Pancreas (tissue), 10 donors: Measurements from ENCODE around the gene PSMB3. TPM values are rescaled to one million over a fixed set of nuclear protein-coding genes. Genes with fewer than 3 reads are reported as not detected.

ENCODE experiments used
- ATAC-seq, 4 donors: fragments of 200-7000 bp; cut with Tn5 transposase; one replicate each; pipeline versions ENCODE4 v1.8.0 to v1.9.1; 2020; ENCODE audit warnings: mild to moderate bottlenecking in 4 of 4, moderate library complexity in 4 of 4
- DNase-seq, 6 donors: peaks; one replicate each; pipeline ENCODE4 v3.0.0-alpha.2; 2020
- FAIRE-seq: peaks from 2 replicates; lab custom pipeline; 2012; peaks lifted over from hg19 to GRCh38; lab: Jason Lieb, UNC
- H3K27ac ChIP-seq, 4 donors: fragments of 200-600 bp; sonication (generic); 1 replicate in 3 of 4; 2 replicates in 1 of 4; pipeline versions ENCODE4 v1.5.0 to v1.8.0; 2020
- H3K27me3 ChIP-seq, 4 donors: fragments of 200-600 bp; one replicate each; pipeline ENCODE4 v1.8.0; 2021
- H3K36me3 ChIP-seq, 3 donors: fragments of 200-600 bp; sonication (generic) in 1 of 3; one replicate each; pipeline versions ENCODE4 v1.5.0 to v1.8.0; 2020 to 2021
- H3K4me1 ChIP-seq, 3 donors: fragments of 200-600 bp; one replicate each; pipeline ENCODE4 v1.8.0; 2021
- H3K4me3 ChIP-seq, 4 donors: fragments of 200-600 bp; sonication (generic) in 2 of 4; one replicate each; pipeline versions ENCODE4 v1.5.0 to v1.8.0; 2020 to 2021
- H3K9me3 ChIP-seq, 4 donors: fragments of 200-600 bp; one replicate each; pipeline ENCODE4 v1.8.0; 2021
- WGBS, 2 donors: extraction: QIAGEN DNeasy Blood & Tissue Kit; methylation state at CpG; one replicate each; pipeline ENCODE4 v1.1.7; 2013; 5-methylcytosine and 5-hydroxymethylcytosine counted together
- intact Hi-C, 3 donors: fragments of 100-400 bp; cut with DNase I; formaldehyde crosslinking; loops; one replicate each; pipeline versions ENCODE4 v1.11.1 to v1.14.2; 2022
- microRNA-seq, 2 donors: library from miRNA; unstranded; fragments of <30 nt; microRNA quantifications; one replicate each; pipeline versions ENCODE4 to v1.1.0, GENCODE V29; 2019 to 2020
- polyA plus RNA-seq, 2 donors: library from polyadenylated mRNA; stranded (reverse); fragments of 200-250 nt; gene quantifications; one replicate each; pipeline ENCODE4 v1.2.3, GENCODE V29; 2013
- total RNA-seq, 6 donors: library from RNA; stranded (reverse); fragmentation: NEBNext Ultra II Directional in 4 of 6; extraction: Animal tissue kit (Norgen Biotek cat#: 25700) in 4 of 6; gene quantifications; one replicate each; pipeline versions ENCODE4 v1.2.1 to v1.2.4, GENCODE V29; 2021 to 2023
- TF ChIP-seq, protein P1 (sequence below), 4 donors: fragments of 200-600 bp; sonication (generic) in 3 of 4; IDR thresholded peaks; one replicate each; pipeline versions ENCODE4 v1.5.0 to v1.8.0; 2021; ENCODE audit warnings: antibody characterized with exemption in 4 of 4
- donor health status: healthy with polysubstance abuse.
- donor health status: DM: no; HTN: no; CAD: no; lungs with moderate emphysema.
- donor health status: DM: no; HTN: no; CAD: no.
- donor health status: control.
- donor health status: control.
- donor health status: Bipolar disorder and iron deficiency.
- donor health status: DM: yes; HTN: yes; CAD: no.
- donor health status: DM: no; HTN: no; CAD: no.
- donor health status: DM: no; HTN: no; CAD: no.
- donor health status: DM: yes; HTN: yes; CAD: no.

PSMB3 gene
- total and polyA plus RNA-seq, 8 donors, result 27.7 to 107 (median 62.7) TPM

DNA sequence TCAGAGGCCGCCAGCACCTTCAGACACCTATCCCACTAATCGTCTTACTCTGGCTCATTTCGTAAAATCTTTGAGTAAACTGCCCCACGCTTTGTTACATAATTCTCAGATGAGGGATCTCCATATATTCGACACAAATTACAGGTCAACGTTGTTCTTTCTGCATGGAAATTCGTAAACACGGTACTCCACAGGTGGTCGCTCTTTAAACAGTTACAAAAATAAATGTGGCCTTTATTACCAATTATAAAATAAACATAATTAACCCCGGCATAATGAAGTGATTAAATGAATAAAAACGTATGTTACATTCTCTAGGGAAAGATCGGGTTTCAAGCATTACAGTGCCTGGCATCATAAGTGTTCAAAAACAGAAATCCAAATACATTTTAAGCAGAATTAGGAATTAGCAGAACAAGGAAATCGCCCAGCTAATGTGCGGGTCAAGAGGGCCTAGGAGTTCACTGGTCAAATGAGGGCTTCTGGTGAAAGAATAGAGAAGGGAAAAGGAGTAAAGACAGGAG is 47.8 kb downstream of the PSMB3 start:
- Histone ChIP-seq H3K4me3 (peak overlapping the region; percentile 87 to 90 (median 89)), H3K9me3 (no peaks in the 10 kb centered on the region), H3K27me3 (no peaks in the 10 kb centered on the region), H3K27ac (peak overlapping the region; percentile 97 to 100 (median 100)), H3K36me3 (peaks cover 0 to 35% (median 6%) of the 10 kb centered on the region in 3 donors), H3K4me1 (peaks cover 6 to 29% (median 16%) of the 10 kb centered on the region in 3 donors)
- WGBS, 2 donors, result 16% methylated on average over 14 of the region's 14 CpGs
- intact Hi-C loops, result no loop called here
- no peak for FAIRE-seq
- no peak for DNase-seq
- TF ChIP-seq, protein P1, sequence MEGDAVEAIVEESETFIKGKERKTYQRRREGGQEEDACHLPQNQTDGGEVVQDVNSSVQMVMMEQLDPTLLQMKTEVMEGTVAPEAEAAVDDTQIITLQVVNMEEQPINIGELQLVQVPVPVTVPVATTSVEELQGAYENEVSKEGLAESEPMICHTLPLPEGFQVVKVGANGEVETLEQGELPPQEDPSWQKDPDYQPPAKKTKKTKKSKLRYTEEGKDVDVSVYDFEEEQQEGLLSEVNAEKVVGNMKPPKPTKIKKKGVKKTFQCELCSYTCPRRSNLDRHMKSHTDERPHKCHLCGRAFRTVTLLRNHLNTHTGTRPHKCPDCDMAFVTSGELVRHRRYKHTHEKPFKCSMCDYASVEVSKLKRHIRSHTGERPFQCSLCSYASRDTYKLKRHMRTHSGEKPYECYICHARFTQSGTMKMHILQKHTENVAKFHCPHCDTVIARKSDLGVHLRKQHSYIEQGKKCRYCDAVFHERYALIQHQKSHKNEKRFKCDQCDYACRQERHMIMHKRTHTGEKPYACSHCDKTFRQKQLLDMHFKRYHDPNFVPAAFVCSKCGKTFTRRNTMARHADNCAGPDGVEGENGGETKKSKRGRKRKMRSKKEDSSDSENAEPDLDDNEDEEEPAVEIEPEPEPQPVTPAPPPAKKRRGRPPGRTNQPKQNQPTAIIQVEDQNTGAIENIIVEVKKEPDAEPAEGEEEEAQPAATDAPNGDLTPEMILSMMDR (IDR thresholded peaks at IDR 0.05), result no peak
- ATAC-seq, result no peak

- H3K9me3 ChIP-seq, result no peaks in the 10 kb centered on the region
- intact Hi-C loops, result no loop called here
- 94 to 95% methylated on average over 7 of the region's 7 CpGs for WGBS, 2 donors
- FAIRE-seq (no peak), DNase-seq (no peak), ATAC-seq (no peak)
- no peaks in the 10 kb centered on the region for H3K4me1 ChIP-seq
- no peaks in the 10 kb centered on the region for H3K27me3 ChIP-seq
- H3K36me3 ChIP-seq, result peaks cover 20 to 74% (median 37%) of the 10 kb centered on the region in 3 donors
- H3K27ac ChIP-seq, result no peak overlapping the region
- TF ChIP-seq, protein P1 (IDR thresholded peaks at IDR 0.05), result no peak
- no peak overlapping the region for H3K4me3 ChIP-seq
Measured at GRCh38 chr17:38809828-38810227, 57.3 kb downstream of the PSMB3 start.

Small RNA genes lying within 50 kb of the gene (microRNA-seq; reads per million reads assigned to microRNA genes)
- gene MIR4726, result 0 reads per million in 2 donors

Other genes with a start within 250 kb of the PSMB3 start
- 1 to 10 TPM; 5.8 to 9.3 (median 8.2) TPM for gene SRCIN1, start 146.8 kb upstream of the PSMB3 start, total RNA-seq
- 10 to 100 TPM; 18.4 to 30.3 TPM for gene SRCIN1, start 146.8 kb upstream of the PSMB3 start, polyA plus RNA-seq
- 1 to 10 TPM; 2.4 to 4.3 (median 3.1) TPM for gene EPOP, start 77.8 kb upstream of the PSMB3 start, total RNA-seq
- gene EPOP, start 77.8 kb upstream of the PSMB3 start, polyA plus RNA-seq, result 1 to 10 TPM in 1 of 2 donors, under 1 TPM in 1; 0.49 to 1.4 TPM
- gene MLLT6, start 47.5 kb upstream of the PSMB3 start, total RNA-seq, result 100 to 1,000 TPM in 1 of 6 donors, 10 to 100 TPM in 5; 51.3 to 112 (median 67.4) TPM
- gene MLLT6, start 47.5 kb upstream of the PSMB3 start, polyA plus RNA-seq, result 100 to 1,000 TPM in 1 of 2 donors, 10 to 100 TPM in 1; 69.9 to 181 TPM
- gene CISD3, start 22.4 kb upstream of the PSMB3 start, total RNA-seq, result 10 to 100 TPM; 27.5 to 44.3 (median 30.9) TPM
- 10 to 100 TPM; 28.1 to 34.9 TPM for gene CISD3, start 22.4 kb upstream of the PSMB3 start, polyA plus RNA-seq
- gene PCGF2, start 4.4 kb upstream of the PSMB3 start, total RNA-seq, result 10 to 100 TPM; 12.9 to 25.2 (median 21.1) TPM
- gene PCGF2, start 4.4 kb upstream of the PSMB3 start, polyA plus RNA-seq, result 10 to 100 TPM; 39.2 to 39.6 TPM
- 10 to 100 TPM in 5 of 6 donors, 1 to 10 TPM in 1; 9.0 to 22.2 (median 11.7) TPM for gene PIP4K2B, start 46.8 kb downstream of the PSMB3 start, total RNA-seq
- 10 to 100 TPM; 14.2 to 17.0 TPM for gene PIP4K2B, start 46.8 kb downstream of the PSMB3 start, polyA plus RNA-seq
- gene CWC25, start 72.6 kb downstream of the PSMB3 start, total RNA-seq, result 10 to 100 TPM in 1 of 6 donors, 1 to 10 TPM in 5; 7.5 to 11.4 (median 8.0) TPM
- 10 to 100 TPM; 19.4 to 24.0 TPM for gene CWC25, start 72.6 kb downstream of the PSMB3 start, polyA plus RNA-seq
- gene RPL23, start 101.0 kb downstream of the PSMB3 start, total RNA-seq, result 100 to 1,000 TPM; 569 to 994 (median 828) TPM
- 1,000 to 10,000 TPM; 1,404 to 1,507 TPM for gene RPL23, start 101.0 kb downstream of the PSMB3 start, polyA plus RNA-seq
- gene LASP1, start 117.3 kb downstream of the PSMB3 start, total RNA-seq, result 10 to 100 TPM; 48.2 to 98.6 (median 60.9) TPM
- gene LASP1, start 117.3 kb downstream of the PSMB3 start, polyA plus RNA-seq, result 10 to 100 TPM; 35.7 to 36.0 TPM
- gene FBXO47, start 214.7 kb downstream of the PSMB3 start, total RNA-seq, result under 1 TPM in 1 of 6 donors, not detected in 5; 0.06 TPM
- not detected for gene FBXO47, start 214.7 kb downstream of the PSMB3 start, polyA plus RNA-seq